Measurements from ENCODE around the gene TAGLN.

GRCh38 chr11:117179048-117179999 lies 19.8 kb upstream of the TAGLN start:
- TF ChIP-seq EZH2 (IDR thresholded peaks at IDR 0.05; ENCODE audit: borderline replicate concordance, low read depth, low read length) (no peak), BCL6 (CRISPR knock-in tag; IDR thresholded peaks at IDR 0.05) (no peak), TCF7 (IDR thresholded peaks at IDR 0.05; ENCODE audit: borderline replicate concordance) (no peak), CTCF (IDR thresholded peaks at IDR 0.05 in 2 of 3, conservative IDR thresholded peaks at IDR 0.05 in 1 of 3; ENCODE audit: insufficient read depth in 2 of 3, low read depth in 1 of 3, low read length in 3 of 3) (no peak)

All from K562 (cell line).